Esophagus muscularis mucosa (tissue), 4 donors: ENCODE results near the gene DNMT3B. TPM values are rescaled to one million over a fixed set of nuclear protein-coding genes. Genes with fewer than 3 reads are reported as not detected.

Source experiments
- DNase-seq: peaks from one replicate; pipeline ENCODE4 v3.0.0-alpha.2; 2017; ENCODE audit errors: extremely low spot score
- H3K27ac ChIP-seq, 4 donors: fragments of 200-600 bp; sonication (generic); replicated peaks in 1 of 4; 1 replicate in 3 of 4; 2 replicates in 1 of 4; pipeline ENCODE4 v1.5.1; 2016 to 2019; ENCODE audit warnings: mild to moderate bottlenecking in 1 of 4
- H3K27me3 ChIP-seq, 4 donors: fragments of 200-600 bp; sonication (generic); one replicate each; pipeline versions ENCODE4 v1.5.1 to v1.6.0; 2016 to 2019
- H3K36me3 ChIP-seq, 4 donors: fragments of 200-600 bp; sonication (generic); one replicate each; pipeline ENCODE4 v1.5.1; 2016 to 2019
- H3K4me1 ChIP-seq, 4 donors: fragments of 200-600 bp; sonication (generic); one replicate each; pipeline ENCODE4 v1.5.1; 2016 to 2019
- H3K4me3 ChIP-seq, 4 donors: fragments of 200-600 bp; sonication (generic); 1 replicate in 2 of 4; 2 replicates in 2 of 4; pipeline ENCODE4 v1.5.1; 2016 to 2019; ENCODE audit warnings: mild to moderate bottlenecking in 4 of 4, moderate library complexity in 1 of 4
- H3K9me3 ChIP-seq, 4 donors: fragments of 200-600 bp; sonication (generic); 1 replicate in 3 of 4; 2 replicates in 1 of 4; pipeline ENCODE4 v1.5.1; 2016 to 2019
- EP300 ChIP-seq: sonication (generic); formaldehyde crosslinking; IDR thresholded peaks from one replicate; pipeline ENCODE4 v1.6.1; 2017; ENCODE audit warnings: antibody characterized with exemption
- POLR2A ChIP-seq: fragments of 450-650 bp; IDR thresholded peaks from one replicate; pipeline ENCODE4 v1.6.1; 2017; ENCODE audit warnings: antibody characterized with exemption, moderate library complexity, mild to moderate bottlenecking, low read depth
- POLR2AphosphoS5 ChIP-seq, 2 donors: sonication (generic); formaldehyde crosslinking; IDR thresholded peaks; one replicate each; pipeline ENCODE4 v1.6.1; 2017; ENCODE audit warnings: antibody characterized with exemption in 2 of 2
- WGBS: methylation state at CpG from one replicate; pipeline ENCODE4 v1.1.5; 2018; 5-methylcytosine and 5-hydroxymethylcytosine counted together
- intact Hi-C: fragments of 100-400 bp; cut with DNase I; formaldehyde crosslinking; loops from one replicate; pipeline ENCODE4 v1.15.1; 2023
- total RNA-seq, 4 donors: library from RNA; depleted of rRNA; stranded (reverse); fragments of >200 nt; gene quantifications; one replicate each; pipeline versions ENCODE4 v1.1.0 to v1.2.1, GENCODE V29; 2016
- TF ChIP-seq, protein P1 (sequence below), 3 experiments: fragments of 200-600 bp in 2 of 3; fragments of 450-650 bp in 1 of 3; sonication (generic) in 2 of 3; IDR thresholded peaks; one replicate each; pipeline ENCODE4 v1.5.1; 2017 to 2019; ENCODE audit warnings: antibody characterized with exemption in 3 of 3, mild to moderate bottlenecking in 2 of 3, moderate library complexity in 1 of 3

Gene DNMT3B
- total RNA-seq, 4 donors from 2014 or later: 0.40 to 0.97 (median 0.66) TPM

DNA sequence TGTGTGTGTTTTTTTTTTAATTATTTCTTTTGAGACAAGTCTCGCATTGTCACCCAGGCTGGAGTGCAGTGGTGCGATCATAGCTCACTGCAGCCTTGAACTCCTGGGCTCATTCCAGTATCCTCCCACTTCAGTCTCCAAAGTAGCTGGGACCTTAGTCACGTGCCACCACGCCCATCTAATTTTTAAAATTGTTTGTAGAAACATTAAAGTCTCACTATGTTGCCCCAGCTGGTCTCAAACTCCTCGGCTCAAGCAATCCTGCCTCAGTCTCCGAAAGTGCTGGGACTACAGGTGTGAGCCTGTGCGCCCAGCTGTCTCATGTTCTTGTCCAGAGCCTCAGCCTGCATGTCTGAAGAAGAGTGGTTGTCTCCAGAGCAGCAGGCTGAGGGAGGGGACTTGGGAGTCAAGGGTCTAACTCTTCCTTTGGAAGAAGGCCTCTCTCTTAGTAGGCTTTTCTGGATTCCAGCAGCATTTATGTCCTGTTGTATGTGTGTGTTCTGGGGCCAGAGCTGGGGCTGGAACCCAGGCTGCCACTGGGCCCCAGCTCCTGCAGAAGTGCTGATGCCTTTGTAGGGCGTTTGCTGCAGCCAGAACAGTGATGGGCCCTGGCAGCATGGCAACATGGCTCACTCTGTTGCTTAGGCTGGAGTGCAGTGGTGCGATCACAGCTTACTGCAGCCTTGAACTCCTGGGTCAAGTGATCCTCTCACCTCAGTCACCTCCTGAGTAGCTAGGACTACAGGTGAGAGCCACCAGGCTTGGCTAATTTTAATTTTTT is 5.4 kb downstream of the DNMT3B start:
- no peak overlapping the region for H3K27ac ChIP-seq
- no peaks in the 10 kb centered on the region for H3K27me3 ChIP-seq
- no peak overlapping the region for H3K4me3 ChIP-seq
- WGBS: 91% methylated on average over 9 of the region's 9 CpGs
- intact Hi-C loops: no loop called here
- no peaks in the 10 kb centered on the region for H3K36me3 ChIP-seq
- H3K9me3 ChIP-seq: no peaks in the 10 kb centered on the region
- DNase-seq: no peak
- peaks cover 9 to 12% (median 11%) of the 10 kb centered on the region in 4 donors for H3K4me1 ChIP-seq
- TF ChIP-seq EP300: no peak
- no peak for TF ChIP-seq POLR2AphosphoS5 (IDR thresholded peaks at IDR 0.05)
- TF ChIP-seq, protein P1, sequence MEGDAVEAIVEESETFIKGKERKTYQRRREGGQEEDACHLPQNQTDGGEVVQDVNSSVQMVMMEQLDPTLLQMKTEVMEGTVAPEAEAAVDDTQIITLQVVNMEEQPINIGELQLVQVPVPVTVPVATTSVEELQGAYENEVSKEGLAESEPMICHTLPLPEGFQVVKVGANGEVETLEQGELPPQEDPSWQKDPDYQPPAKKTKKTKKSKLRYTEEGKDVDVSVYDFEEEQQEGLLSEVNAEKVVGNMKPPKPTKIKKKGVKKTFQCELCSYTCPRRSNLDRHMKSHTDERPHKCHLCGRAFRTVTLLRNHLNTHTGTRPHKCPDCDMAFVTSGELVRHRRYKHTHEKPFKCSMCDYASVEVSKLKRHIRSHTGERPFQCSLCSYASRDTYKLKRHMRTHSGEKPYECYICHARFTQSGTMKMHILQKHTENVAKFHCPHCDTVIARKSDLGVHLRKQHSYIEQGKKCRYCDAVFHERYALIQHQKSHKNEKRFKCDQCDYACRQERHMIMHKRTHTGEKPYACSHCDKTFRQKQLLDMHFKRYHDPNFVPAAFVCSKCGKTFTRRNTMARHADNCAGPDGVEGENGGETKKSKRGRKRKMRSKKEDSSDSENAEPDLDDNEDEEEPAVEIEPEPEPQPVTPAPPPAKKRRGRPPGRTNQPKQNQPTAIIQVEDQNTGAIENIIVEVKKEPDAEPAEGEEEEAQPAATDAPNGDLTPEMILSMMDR (IDR thresholded peaks at IDR 0.05): no peak
- no peak for TF ChIP-seq POLR2A

DNA sequence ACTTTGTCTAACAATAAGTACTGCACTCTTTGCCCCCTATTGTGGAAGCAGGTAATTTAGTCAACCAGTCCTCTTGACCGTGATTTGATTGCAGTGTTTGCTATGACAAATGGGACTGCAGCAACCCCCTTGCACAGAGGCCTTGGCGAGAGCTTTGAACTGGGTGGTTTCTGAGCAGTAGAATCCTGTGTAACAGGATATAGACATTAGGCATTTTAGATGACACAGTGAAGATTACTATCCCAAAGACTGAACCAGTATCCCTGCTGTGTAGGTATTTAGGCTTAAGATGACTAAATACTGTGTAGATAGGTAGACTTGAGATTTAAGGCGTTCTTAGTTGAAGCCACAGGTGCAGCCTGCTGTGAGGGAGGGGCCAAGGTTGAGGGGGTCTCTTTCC is 9.9 kb downstream of the DNMT3B start:
- H3K9me3 ChIP-seq: no peaks in the 10 kb centered on the region
- no peak for DNase-seq
- intact Hi-C loops: no loop called here
- TF ChIP-seq, protein P1 (IDR thresholded peaks at IDR 0.05): no peak
- no peak for TF ChIP-seq EP300
- TF ChIP-seq POLR2A: no peak
- no peak for TF ChIP-seq POLR2AphosphoS5 (IDR thresholded peaks at IDR 0.05)
- no peak overlapping the region for H3K27ac ChIP-seq
- H3K4me3 ChIP-seq: no peak overlapping the region
- no peaks in the 10 kb centered on the region for H3K36me3 ChIP-seq
- 95% methylated on average over 3 of the region's 3 CpGs for WGBS
- H3K4me1 ChIP-seq: peaks cover 0 to 4% (median under 1%) of the 10 kb centered on the region in 4 donors
- no peaks in the 10 kb centered on the region for H3K27me3 ChIP-seq

DNA sequence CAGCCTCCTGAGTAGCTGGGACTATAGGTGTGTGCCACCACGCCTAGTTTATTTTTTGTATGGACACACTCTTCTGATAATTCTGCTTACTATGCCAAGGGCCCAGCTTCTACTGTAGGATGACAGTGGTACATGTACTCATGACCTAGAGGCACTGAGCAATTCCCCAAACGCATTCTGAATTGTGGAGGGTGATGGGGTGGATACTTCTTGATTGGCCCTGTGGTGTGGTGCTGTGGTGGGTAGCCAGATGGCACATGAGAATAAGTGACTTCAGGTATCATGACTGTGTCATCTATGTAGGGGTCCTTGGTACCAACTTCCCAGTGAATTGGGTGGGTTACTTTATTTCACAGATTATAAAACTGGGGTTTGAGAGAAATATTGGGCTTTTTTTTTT is 11.0 kb downstream of the DNMT3B start:
- no peaks in the 10 kb centered on the region for H3K27me3 ChIP-seq
- no peak for DNase-seq
- intact Hi-C loops: no loop called here
- 100% methylated on average over 2 of the region's 2 CpGs for WGBS
- H3K36me3 ChIP-seq: no peaks in the 10 kb centered on the region
- H3K9me3 ChIP-seq: no peaks in the 10 kb centered on the region
- TF ChIP-seq, protein P1 (IDR thresholded peaks at IDR 0.05): no peak
- TF ChIP-seq POLR2AphosphoS5 (IDR thresholded peaks at IDR 0.05) (no peak), POLR2A (no peak), EP300 (no peak)
- H3K4me3 ChIP-seq: no peak overlapping the region
- peaks cover 0 to 9% (median 4%) of the 10 kb centered on the region in 4 donors for H3K4me1 ChIP-seq
- H3K27ac ChIP-seq: no peak overlapping the region

DNA sequence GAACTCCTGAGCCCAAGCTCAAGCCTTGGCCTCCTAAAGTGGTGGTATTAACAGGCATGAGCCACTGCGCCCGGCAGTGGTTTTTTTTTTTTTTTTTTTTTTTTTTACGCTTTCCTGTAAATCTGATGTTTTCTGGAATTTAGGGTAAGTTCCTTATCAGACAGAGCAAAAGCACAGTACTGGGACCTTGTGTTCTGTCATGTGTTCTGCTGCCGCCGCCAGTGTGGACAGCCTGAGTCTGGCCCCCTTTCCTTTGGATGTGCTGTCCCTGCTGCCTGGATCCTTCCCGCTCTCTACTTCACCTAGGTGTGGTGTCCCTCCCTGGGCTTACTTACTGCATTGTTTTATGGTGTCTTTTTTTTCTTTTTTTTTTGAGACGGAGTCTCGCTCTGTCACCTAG is 11.7 kb downstream of the DNMT3B start:
- TF ChIP-seq EP300 (no peak), POLR2AphosphoS5 (IDR thresholded peaks at IDR 0.05) (no peak), POLR2A (no peak)
- TF ChIP-seq, protein P1 (IDR thresholded peaks at IDR 0.05): no peak
- no peak overlapping the region for H3K4me3 ChIP-seq
- H3K27ac ChIP-seq: no peak overlapping the region
- H3K36me3 ChIP-seq: no peaks in the 10 kb centered on the region
- intact Hi-C loops: no loop called here
- no peak for DNase-seq
- WGBS: 96% methylated on average over 8 of the region's 8 CpGs
- H3K27me3 ChIP-seq: no peaks in the 10 kb centered on the region
- H3K4me1 ChIP-seq: peaks cover 0 to 9% (median 4%) of the 10 kb centered on the region in 4 donors
- H3K9me3 ChIP-seq: no peaks in the 10 kb centered on the region
